HTR-8/SVneo (cell line): ENCODE data around the gene IFNA7.
A peak's percentile ranks its signal among the peaks of the same experiment; 100 is the strongest.
"Not testable (repeated sequence)": the region's sequence is repeated elsewhere in the genome, so short reads cannot be mapped to it uniquely, and the experiment has no call there.

Source experiments
- DNase-seq: peaks from one replicate; pipeline ENCODE4 v3.0.0; 2011; ENCODE audit warnings: low spot score, mixed read lengths; ENCODE audit not compliant: insufficient read length
- FAIRE-seq: peaks from 2 replicates; lab custom pipeline; 2011; peaks lifted over from hg19 to GRCh38; lab: Jason Lieb, UNC

Gene IFNA7

GRCh38 chr9:21202105-21202504, at the start of gene IFNA7:
IFNA7 (minus strand) TSS chr9:21202205; CDS start chr9:21202165, 40 bp downstream.
- DNase-seq, FAIRE-seq: not testable (repeated sequence)

GRCh38 chr9:21251638-21252037, 49.6 kb upstream of the IFNA7 start:
- DNase-seq (no peak), FAIRE-seq (no peak)

- DNase-seq = no peak
- FAIRE-seq = no peak
These were observed 49.2 kb upstream of the IFNA7 start for GRCh38 chr9:21251190-21251589.

GRCh38 chr9:21244836-21245235, 42.8 kb upstream of the IFNA7 start:
- FAIRE-seq (no peak), DNase-seq (no peak)

- FAIRE-seq (no peak), DNase-seq (no peak)
These were observed 37.9 kb upstream of the IFNA7 start, which contains the start of gene IFNA14 for GRCh38 chr9:21239911-21240310. IFNA14 (minus strand) TSS chr9:21240005; CDS start chr9:21239935, 70 bp downstream.

GRCh38 chr9:21236360-21236714, 34.3 kb upstream of the IFNA7 start:
- not testable (repeated sequence) for FAIRE-seq, DNase-seq

GRCh38 chr9:21235468-21236359, 33.7 kb upstream of the IFNA7 start:
- peak; percentile 9 for DNase-seq
- FAIRE-seq = not testable (repeated sequence)

GRCh38 chr9:21234153-21234687, 32.2 kb upstream of the IFNA7 start:
- no peak for DNase-seq
- FAIRE-seq = no peak

- no peak for DNase-seq
- FAIRE-seq = no peak
These were observed 31.3 kb upstream of the IFNA7 start for GRCh38 chr9:21233258-21233657.

GRCh38 chr9:21228122-21228521, 26.1 kb upstream of the IFNA7 start, which contains the start of gene IFNA17:
IFNA17 (minus strand) TSS chr9:21228222; CDS start chr9:21228173, 49 bp downstream.
- FAIRE-seq (no peak), DNase-seq (no peak)

GRCh38 chr9:21217211-21217610, 15.2 kb upstream of the IFNA7 start, which contains the start of gene IFNA16:
IFNA16 (minus strand) TSS chr9:21217311; CDS start chr9:21217305, 6 bp downstream.
- not testable (repeated sequence) for DNase-seq, FAIRE-seq

- not testable (repeated sequence) for FAIRE-seq, DNase-seq
These were observed 11.7 kb upstream of the IFNA7 start for GRCh38 chr9:21213411-21214326.

GRCh38 chr9:21212160-21212559, 10.2 kb upstream of the IFNA7 start:
- FAIRE-seq, DNase-seq: not testable (repeated sequence)

- not testable (repeated sequence) for DNase-seq, FAIRE-seq
These were observed 8.8 kb upstream of the IFNA7 start for GRCh38 chr9:21210782-21211181.

- FAIRE-seq = no peak
These were observed 8.3 kb upstream of the IFNA7 start for GRCh38 chr9:21210311-21210710.

GRCh38 chr9:21207043-21207442, 5.0 kb upstream of the IFNA7 start, which contains the start of gene IFNA10:
IFNA10 (minus strand) TSS chr9:21207143; CDS start chr9:21207097, 46 bp downstream.
- FAIRE-seq, DNase-seq: not testable (repeated sequence)

More at GRCh38 chr9:21210311-21210710, 8.3 kb upstream of the IFNA7 start:
- DNase-seq = no peak

- no peak for DNase-seq
These were observed 3.2 kb upstream of the IFNA7 start for GRCh38 chr9:21205204-21205603.

GRCh38 chr9:21194867-21195776, 6.9 kb downstream of the IFNA7 start:
- not testable (repeated sequence) for DNase-seq, FAIRE-seq

More at GRCh38 chr9:21205204-21205603, 3.2 kb upstream of the IFNA7 start:
- FAIRE-seq = no peak

- DNase-seq, FAIRE-seq: not testable (repeated sequence)
These were observed 14.5 kb downstream of the IFNA7 start, which contains the start of gene IFNA4 for GRCh38 chr9:21187487-21187886. IFNA4 (minus strand) TSS chr9:21187587; CDS start chr9:21187531, 56 bp downstream.
